Psoas muscle (tissue), 8 donors: ENCODE results near the gene HMCN2. TPM values are rescaled to one million over a fixed set of nuclear protein-coding genes. Genes with fewer than 3 reads are reported as not detected.

Experiments used
- ATAC-seq, 4 donors: fragments of 200-7000 bp; cut with Tn5 transposase; one replicate each; pipeline ENCODE4 v1.9.1; 2020; ENCODE audit warnings: moderate library complexity in 3 of 4, mild to moderate bottlenecking in 2 of 4
- DNase-seq, 2 donors: peaks; one replicate each; pipeline ENCODE4 v3.0.0-alpha.2; 2020
- H3K27ac ChIP-seq: fragments of 200-600 bp; one replicate; pipeline ENCODE4 v1.8.0; 2022
- H3K27me3 ChIP-seq, 3 donors: fragments of 200-600 bp in 1 of 3; one replicate each; pipeline versions ENCODE4 v1.6.1 to v1.8.0; 2013 to 2022; ENCODE audit warnings: low read length in 2 of 3, mild to moderate bottlenecking in 2 of 3, moderate library complexity in 1 of 3; ENCODE audit not compliant: insufficient read depth in 3 of 3
- H3K36me3 ChIP-seq, 2 donors: fragments of 200-600 bp in 1 of 2; one replicate each; pipeline versions ENCODE4 v1.6.1 to v1.8.0; 2013 to 2022; ENCODE audit warnings: low read depth in 1 of 2, mild to moderate bottlenecking in 1 of 2, moderate library complexity in 1 of 2; ENCODE audit not compliant: insufficient read depth in 1 of 2
- H3K4me1 ChIP-seq: fragments of 200-600 bp; one replicate; pipeline ENCODE4 v1.8.0; 2022
- H3K4me3 ChIP-seq: fragments of 200-600 bp; one replicate; pipeline ENCODE4 v1.8.0; 2022; ENCODE audit warnings: mild to moderate bottlenecking
- H3K9me3 ChIP-seq: fragments of 200-600 bp; one replicate; pipeline ENCODE4 v1.8.0; 2022
- CTCF ChIP-seq: fragments of 200-600 bp; IDR thresholded peaks from one replicate; pipeline ENCODE4 v1.8.0; 2022; ENCODE audit warnings: antibody characterized with exemption
- WGBS, 3 donors: extraction: QIAGEN DNeasy Blood & Tissue Kit; methylation state at CpG; one replicate each; pipeline versions ENCODE4 v1.1.6 to v1.1.7; 2013; 5-methylcytosine and 5-hydroxymethylcytosine counted together
- intact Hi-C, 2 donors: fragments of 100-400 bp; cut with DNase I; formaldehyde crosslinking; loops; one replicate each; pipeline versions ENCODE4 v1.11.0 to v1.14.2; 2022
- polyA plus RNA-seq, 3 donors: library from polyadenylated mRNA; stranded (reverse); fragments of 200-250 nt; gene quantifications; one replicate each; pipeline ENCODE4 v1.2.3, GENCODE V29; 2013
- total RNA-seq, 4 donors: library from RNA; stranded (reverse); fragmentation: NEBNext Ultra II Directional in 2 of 4; extraction: Animal tissue kit (Norgen Biotek cat#: 25700) in 2 of 4; gene quantifications; one replicate each; pipeline versions ENCODE4 v1.2.1 to v1.2.4, GENCODE V29; 2021 to 2023
- donor health status: healthy with polysubstance abuse.
- donor health status: DM: no; HTN: no; CAD: no; lungs with moderate emphysema.
- donor health status: Bipolar disorder and iron deficiency.
- donor health status: healthy.
- donor health status: DM: yes; HTN: yes; CAD: no.
- donor health status: DM: no; HTN: no; CAD: no.
- donor health status: DM: no; HTN: no; CAD: no.
- donor health status: DM: yes; HTN: yes; CAD: no.

Gene HMCN2
- total and polyA plus RNA-seq, 7 donors: 3.6 to 13.2 (median 6.7) TPM

GRCh38 chr9:130424595-130425454 is 159.3 kb downstream of the HMCN2 start:
- DNase-seq: no peak
- Histone ChIP-seq H3K4me3 (no peak overlapping the region), H3K4me1 (no peaks in the 10 kb centered on the region), H3K27me3 (peaks cover 0 to 24% (median 0%) of the 10 kb centered on the region in 3 donors), H3K27ac (no peak overlapping the region), H3K9me3 (no peaks in the 10 kb centered on the region), H3K36me3 (no peaks in the 10 kb centered on the region)
- no peak for ATAC-seq
- TF ChIP-seq CTCF: no peak
- 88 to 92% (median 89%) methylated on average over 24 of the region's 24 CpGs for WGBS, 3 donors
- intact Hi-C loops: no loop called here

- H3K4me3 ChIP-seq: no peak overlapping the region
- H3K27me3 ChIP-seq: peaks cover 0 to 24% (median 0%) of the 10 kb centered on the region in 3 donors
- no peak for TF ChIP-seq CTCF
- ATAC-seq: no peak
- WGBS, 3 donors: 80 to 92% (median 85%) methylated on average over 21 of the region's 21 CpGs
- no peaks in the 10 kb centered on the region for H3K9me3 ChIP-seq
- DNase-seq: no peak
- no peaks in the 10 kb centered on the region for H3K36me3 ChIP-seq
- intact Hi-C loops: no loop called here
- H3K27ac ChIP-seq: no peak overlapping the region
- no peaks in the 10 kb centered on the region for H3K4me1 ChIP-seq
These were observed 160.3 kb downstream of the HMCN2 start for GRCh38 chr9:130425741-130426466.

GRCh38 chr9:130426467-130426773 is 160.9 kb downstream of the HMCN2 start:
- peaks cover 0 to 24% (median 0%) of the 10 kb centered on the region in 3 donors for H3K27me3 ChIP-seq
- H3K4me3 ChIP-seq: no peak overlapping the region
- H3K36me3 ChIP-seq: no peaks in the 10 kb centered on the region
- H3K4me1 ChIP-seq: no peaks in the 10 kb centered on the region
- 58 to 81% (median 64%) methylated on average over 8 of the region's 8 CpGs for WGBS, 3 donors
- ATAC-seq (no peak), DNase-seq (no peak)
- intact Hi-C loops: no loop called here
- no peak overlapping the region for H3K27ac ChIP-seq
- no peaks in the 10 kb centered on the region for H3K9me3 ChIP-seq
- no peak for TF ChIP-seq CTCF

- no peak overlapping the region for H3K4me3 ChIP-seq
- H3K27ac ChIP-seq: no peak overlapping the region
- DNase-seq: peak; percentile 59 to 77
- ATAC-seq: peak; percentile 46 to 76 (median 66)
- no peaks in the 10 kb centered on the region for H3K36me3 ChIP-seq
- no peaks in the 10 kb centered on the region for H3K9me3 ChIP-seq
- intact Hi-C loops: no loop called here
- 37 to 51% (median 43%) methylated on average over 10 of the region's 10 CpGs for WGBS, 3 donors
- H3K4me1 ChIP-seq: no peaks in the 10 kb centered on the region
- H3K27me3 ChIP-seq: peaks cover 0 to 20% (median 0%) of the 10 kb centered on the region in 3 donors
- TF ChIP-seq CTCF: no peak
These were observed 161.3 kb downstream of the HMCN2 start for GRCh38 chr9:130426883-130427282.
